Right hindlimb (tissue), 1 donor: ENCODE results near the gene GALNT17.
A peak's percentile ranks its signal among the peaks of the same experiment; 100 is the strongest.

Experiments used
- DNase-seq: peaks from one replicate; pipeline ENCODE4 v3.0.0-alpha.2; 2018

Gene GALNT17

GRCh38 chr7:71511361-71511807 lies 379.4 kb downstream of the GALNT17 start:
- DNase-seq, result no peak

DNA sequence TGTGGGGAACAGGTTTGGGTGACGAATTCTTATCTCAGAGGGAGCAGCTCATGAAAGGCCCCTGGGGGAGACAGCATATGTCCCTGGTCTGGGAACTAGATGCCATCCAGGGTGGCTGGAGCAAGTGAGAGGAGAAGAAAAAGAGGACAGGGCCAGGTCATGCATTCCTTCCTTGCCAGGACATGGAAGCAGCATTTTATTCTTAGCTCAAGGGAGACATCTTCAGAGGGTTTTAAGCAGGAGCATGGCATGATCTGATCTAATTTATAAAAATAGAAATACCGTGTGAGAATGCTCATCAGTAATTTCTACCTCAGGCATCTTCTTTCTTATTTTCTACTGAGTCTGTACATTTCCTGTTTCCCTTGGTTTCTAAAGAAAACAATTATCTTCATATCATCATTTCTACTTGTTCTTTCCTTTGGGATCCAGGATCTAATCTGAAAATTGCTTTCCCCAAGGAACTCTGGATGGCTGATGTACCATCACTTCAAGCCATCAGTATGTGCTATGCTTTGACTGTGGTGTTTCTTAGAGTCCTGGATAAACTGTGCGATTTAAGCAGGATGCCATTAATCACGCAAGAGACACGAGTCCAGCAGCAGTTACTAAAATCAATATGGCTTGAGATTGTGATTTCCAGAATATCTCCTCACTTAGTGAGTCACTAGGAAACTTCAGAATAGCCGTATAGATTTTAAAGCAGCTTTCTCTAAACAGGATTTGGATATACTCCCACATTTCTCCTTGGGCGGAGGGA lies 386.2 kb downstream of the GALNT17 start:
- no peak for DNase-seq

DNA sequence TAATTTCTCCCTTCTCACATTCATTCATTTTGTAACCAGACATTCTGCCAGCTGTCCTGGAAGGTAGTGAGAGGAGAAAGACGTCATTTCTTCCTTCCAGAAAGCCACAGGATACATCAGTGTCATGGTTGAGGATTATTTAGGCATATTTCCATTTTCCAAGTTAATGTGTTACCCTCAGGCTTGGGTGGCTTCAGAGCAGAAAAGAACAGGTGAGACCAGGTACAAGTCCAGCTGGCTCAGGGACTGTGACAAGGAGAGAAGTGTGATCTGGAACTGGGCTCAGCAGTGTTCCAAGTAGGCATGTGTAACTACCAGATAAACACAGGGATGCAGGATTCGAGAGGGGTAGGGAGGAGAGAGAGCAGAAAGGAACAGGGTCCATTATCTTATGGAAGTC lies 386.9 kb downstream of the GALNT17 start:
- DNase-seq, result no peak

DNA sequence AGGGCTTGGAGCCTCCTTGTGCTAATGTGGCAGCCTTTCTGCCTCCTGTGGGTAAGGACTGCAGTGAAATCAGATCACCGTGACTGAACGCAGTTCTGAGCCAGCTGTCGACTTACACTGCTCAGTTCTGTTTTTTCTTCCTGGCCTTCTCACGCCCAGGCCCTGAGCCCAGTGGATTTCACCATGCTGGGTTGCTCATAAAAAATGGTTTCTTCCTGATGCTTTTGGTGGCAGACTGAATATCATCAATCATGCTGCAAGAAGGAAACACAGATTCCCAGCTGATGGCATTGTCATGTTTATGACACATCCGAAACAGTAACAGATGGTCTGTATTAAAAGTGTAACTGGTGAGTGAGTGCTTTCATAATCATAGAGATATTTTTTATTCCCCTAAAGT lies 389.6 kb downstream of the GALNT17 start:
- peak; percentile 37 for DNase-seq

DNA sequence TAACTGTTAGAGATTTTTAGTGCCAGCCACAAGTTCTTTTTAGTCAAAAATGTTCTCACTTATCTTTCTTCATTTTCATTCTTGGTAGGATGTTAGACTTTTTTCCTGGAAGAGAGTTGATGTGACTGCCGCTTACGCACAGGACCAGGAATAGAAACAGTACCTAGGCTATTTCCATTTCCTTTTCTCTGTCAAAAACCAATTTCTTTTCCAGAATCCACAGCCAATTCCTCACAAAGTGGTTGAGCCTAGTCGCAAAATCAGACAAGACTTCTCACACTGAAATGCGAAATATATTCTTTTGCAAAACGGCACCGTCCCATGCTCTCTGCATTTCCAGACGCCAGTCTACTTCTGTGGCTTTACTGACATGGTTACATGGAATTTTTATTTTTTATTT lies 394.2 kb downstream of the GALNT17 start:
- DNase-seq, result no peak

DNA sequence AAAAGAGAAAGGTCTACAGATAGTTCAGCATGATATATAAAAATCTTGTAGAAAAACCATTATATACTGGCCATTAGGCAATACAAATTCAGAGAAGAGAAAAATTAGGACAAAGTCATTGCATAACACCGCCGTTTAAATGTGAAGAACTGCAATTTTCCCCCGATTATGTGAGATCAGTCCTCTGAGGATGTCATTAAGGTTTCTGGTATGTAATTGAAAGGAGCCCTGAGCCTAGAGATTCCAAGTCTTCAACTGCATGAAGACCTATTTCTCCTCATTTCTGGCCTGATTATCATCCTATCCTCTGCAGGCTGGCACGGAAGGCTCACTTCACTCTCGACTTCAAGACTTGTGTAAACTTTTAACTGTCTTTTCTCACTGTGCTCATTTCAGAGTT lies 395.3 kb downstream of the GALNT17 start:
- no peak for DNase-seq

DNA sequence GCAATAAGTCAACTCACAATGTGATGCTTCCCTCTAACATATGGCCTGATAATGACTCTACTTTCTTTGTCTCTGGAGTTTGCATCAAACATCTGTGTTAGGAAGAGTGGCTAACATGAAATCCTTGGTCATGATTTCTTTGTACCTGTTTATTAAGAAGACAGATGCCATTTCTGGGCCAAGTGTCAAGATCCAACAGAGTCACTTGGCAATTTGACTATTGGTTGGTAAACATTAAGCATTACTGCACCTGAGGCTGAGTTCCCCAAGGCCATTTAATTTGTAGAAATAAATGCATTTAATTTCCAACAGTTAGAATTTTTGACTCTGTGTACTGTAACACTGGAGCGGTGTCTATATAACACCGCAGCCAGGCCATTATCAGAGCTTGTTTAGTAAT lies 403.7 kb downstream of the GALNT17 start:
- no peak for DNase-seq

DNA sequence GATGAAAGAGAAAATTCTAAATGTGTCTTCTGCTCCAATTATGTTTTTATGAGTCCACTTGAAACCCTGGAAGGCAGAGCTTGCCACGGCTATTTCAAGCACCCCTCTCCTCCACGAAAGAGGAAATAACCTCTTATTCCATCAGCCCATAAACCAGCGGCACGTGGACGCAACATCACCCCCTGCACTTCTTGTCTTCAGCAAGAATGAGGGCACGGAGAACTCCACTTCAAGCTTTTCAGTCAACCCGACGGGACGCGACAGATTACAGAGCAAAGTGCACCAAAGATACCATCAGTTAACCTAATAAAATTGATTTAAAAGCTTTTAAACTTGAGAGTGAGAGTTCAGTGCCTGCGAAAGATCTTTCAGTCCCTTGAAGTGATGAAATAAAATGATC lies 406.3 kb downstream of the GALNT17 start:
- DNase-seq, result no peak

DNA sequence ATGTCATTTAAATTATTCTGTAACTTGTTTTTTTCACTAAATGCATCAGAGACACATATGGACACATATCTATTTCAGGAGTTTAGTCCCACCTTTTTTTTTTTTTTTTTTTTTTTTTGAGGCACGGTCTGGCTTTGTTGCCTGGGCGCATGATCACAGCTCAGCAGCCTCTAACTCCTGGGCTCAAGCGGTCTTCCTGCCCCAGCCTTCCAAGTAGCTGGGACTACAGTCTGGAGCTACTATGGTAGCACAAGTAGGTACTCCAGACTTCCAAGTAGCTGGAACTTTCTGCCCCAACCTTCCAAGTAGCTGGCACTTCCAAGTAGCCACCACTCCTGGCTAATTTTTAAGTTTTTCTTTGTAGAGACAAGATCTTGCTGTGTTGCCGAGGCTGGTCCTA lies 407.7 kb downstream of the GALNT17 start:
- DNase-seq, result no peak

- DNase-seq, result no peak
Measured at GRCh38 chr7:71541707-71542353, 409.9 kb downstream of the GALNT17 start.

GRCh38 chr7:71543396-71543795 lies 411.5 kb downstream of the GALNT17 start:
- no peak for DNase-seq

GRCh38 chr7:71544816-71545215 lies 412.9 kb downstream of the GALNT17 start:
- no peak for DNase-seq

DNA sequence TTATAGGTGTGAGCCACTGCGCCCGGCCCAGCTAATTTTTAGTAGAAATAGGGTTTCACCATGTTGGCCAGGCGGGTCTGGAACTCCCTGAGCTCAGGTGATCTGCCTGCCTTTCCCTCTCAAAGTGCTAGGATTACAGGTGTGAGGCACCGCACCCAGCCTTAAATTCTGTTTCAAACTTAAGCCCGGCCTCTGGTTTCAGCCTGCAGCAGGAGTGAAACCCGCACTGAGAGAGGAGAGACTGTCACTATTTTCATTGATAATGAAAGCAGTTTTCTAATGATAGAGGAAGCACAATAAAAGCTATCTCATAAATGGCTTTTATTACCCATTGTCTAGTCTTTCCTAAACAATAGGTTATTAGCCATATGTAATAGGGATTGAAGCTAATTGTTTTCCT lies 415.5 kb downstream of the GALNT17 start:
- DNase-seq, result no peak

DNA sequence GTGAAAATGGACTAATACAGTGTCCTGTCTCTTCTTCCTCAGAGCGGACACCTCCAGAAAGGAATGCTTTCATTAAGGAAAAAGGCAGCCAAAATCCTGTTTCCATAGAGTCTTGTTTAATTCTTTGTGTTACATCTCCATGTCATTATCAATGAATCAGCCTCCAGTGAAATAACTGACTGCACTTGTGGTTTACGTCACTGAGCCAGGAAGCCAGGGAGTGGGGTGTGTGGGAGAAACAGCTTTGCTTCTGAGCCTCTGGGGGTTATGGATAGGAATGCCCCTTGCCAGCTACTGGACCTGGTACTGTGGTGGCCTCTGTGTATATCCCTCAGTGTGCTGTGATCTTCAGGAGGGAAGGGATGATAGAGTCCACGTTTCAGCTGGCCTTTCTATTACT lies 416.8 kb downstream of the GALNT17 start:
- no peak for DNase-seq

DNA sequence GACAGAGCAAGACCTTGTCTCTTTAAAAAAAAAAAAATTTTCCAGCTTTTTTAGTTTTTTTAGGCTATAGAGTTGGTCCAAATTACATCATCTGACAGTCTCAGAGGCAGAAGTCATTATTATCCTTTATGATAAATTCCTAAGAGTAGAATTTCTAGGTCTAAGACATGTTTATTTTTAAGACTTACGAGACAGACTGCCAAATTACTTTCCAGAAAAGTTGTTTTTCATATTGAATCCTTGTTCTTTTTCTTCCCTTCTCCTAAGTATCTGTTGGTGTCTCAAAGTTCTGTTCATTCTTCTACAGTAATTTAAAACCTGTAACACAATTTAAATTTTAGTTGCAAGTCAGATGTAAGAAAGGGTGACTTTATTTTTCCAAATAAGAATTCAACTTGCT lies 421.4 kb downstream of the GALNT17 start:
- DNase-seq, result no peak

DNA sequence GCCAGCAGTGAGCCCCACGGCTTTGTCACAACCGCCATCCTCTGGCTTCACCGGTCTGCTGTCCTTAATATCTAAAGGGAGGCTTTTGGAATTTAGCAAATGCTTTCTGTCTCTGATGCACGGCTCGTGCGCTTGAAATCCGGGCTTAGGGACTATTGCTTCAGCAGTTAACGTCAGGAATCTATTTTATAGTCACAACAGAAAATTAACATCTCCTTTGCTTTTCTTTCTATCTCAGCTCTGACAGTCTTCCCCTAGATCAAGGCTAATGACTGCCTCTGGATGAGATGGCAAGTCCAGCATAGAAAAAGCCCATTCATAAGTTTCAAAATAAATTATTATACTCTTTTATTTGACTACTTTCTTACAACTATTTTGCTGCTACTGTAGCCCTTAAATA lies 423.8 kb downstream of the GALNT17 start:
- DNase-seq, result no peak

DNA sequence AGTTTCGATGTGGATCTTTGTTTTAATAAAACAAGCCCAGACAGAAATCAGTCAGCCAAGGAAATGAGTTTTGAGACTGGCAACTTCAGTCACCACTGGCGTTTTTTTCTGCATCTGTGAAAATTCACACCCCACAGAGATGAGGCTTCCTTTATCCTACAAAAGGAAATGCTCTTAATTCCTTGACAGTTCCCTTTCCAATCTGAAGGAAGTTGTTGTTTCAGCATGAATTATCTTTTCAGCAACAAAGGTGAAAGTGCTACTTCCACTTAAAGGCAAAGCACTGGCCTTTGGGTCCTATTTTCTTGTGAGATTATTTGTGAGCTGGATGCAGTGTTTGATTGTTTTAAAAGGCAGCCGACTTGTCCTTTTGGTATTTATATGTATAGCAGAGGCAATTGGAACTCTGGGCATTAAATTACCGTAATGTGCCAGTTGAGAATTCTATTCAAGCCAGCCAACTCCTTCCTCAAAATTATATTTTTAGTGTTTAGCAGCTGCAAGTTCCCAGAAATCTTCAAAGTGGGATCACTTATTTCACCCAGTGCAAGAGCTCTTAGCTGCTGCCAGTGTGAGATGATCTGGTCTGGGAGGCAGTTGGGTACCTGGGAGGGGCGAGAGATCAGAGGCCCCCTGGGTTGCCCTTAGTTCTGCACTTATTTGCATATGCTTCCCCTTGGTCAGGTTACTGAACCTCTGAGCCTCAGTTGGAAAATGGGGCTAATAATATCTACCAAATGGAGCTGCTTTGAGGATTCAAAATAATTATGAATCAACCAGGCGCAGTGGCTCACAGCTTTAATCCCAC lies 427.1 kb downstream of the GALNT17 start:
- peak; percentile 25 for DNase-seq

DNA sequence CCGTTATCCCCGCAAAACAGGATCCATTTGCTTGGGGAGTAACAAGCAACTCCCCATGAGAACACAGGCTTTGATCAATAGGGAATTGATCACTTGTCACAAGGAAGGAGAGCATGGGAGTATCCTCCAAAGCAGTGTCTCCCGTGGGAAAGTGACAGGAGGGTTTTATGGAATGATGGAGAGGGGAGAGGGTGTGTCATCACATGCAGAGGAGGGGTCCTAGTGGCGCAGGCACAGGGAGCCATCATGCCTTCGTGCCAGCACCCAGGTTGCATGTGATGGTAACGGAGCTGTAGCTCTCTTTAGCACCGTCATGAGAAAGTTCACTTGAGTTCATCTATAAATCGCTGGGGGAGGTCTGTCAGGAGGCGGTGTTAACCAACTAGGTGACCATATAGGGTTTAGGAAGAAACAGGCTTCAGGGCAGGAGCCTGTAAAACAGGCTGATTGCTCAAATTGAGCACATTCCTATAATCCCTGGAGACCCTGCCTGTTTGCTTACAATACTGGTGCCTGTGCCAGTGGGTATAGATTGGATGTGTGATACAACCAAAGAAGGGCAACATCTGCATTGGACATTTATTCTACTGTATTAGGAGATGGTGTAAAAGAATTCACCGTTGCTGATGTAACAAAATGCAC lies 428.5 kb downstream of the GALNT17 start:
- DNase-seq, result no peak

DNA sequence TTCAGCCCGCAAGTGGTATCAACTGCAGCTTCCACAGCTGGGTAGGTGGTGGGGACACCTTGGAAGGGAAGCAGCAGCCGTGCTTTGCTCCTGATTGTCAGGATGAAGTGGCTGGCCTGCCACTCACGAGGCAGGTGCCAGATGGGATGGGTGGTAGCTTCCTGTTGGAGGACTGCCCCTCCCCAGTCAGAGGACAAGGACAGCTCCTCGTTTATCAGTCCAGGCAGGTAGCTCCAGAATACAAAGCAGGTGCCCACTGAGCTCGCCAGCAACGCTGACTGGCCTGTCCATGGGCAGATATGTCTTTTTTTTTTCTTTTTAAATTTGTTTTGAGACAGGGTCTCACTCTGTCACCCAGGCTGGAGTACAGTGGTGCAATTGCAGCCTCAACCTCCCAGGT lies 431.3 kb downstream of the GALNT17 start:
- DNase-seq, result no peak

GRCh38 chr7:71566376-71566775 lies 434.4 kb downstream of the GALNT17 start:
- DNase-seq, result no peak

GRCh38 chr7:71566991-71567390 lies 435.0 kb downstream of the GALNT17 start:
- DNase-seq, result no peak

GRCh38 chr7:71574153-71574860 lies 442.4 kb downstream of the GALNT17 start:
- DNase-seq, result no peak

DNA sequence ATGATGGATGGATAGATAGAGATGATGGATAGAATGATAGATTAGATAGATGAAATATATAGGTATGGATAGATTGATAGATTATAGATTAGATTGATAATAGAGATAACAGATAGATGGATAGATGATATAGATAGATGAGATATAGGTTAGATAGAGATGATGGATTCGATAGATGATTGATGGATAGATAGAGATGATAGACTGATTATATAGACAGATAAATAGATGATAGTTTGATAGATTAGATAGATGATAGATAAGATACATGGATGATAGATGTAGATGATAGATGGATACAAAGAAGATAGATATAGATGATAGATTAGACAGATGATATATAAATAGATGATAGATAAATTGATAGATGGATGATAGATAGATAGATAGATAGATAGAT lies 448.1 kb downstream of the GALNT17 start:
- no peak for DNase-seq
